ENCODE results near the gene GGCX.

GGCX gene

GRCh38 chr2:85600951-85601770 lies 39.9 kb upstream of the GGCX start:
- Histone ChIP-seq H3K4me1 (ENCODE audit: insufficient read depth, poor library complexity, severe bottlenecking) (peaks cover 20% of the 10 kb centered on the region), H3K4me3 (ENCODE audit: severe bottlenecking) (peak overlapping the region; percentile 58), H3K27me3 (ENCODE audit: insufficient read depth, poor library complexity, severe bottlenecking) (no peaks in the 10 kb centered on the region), H3K27ac (ENCODE audit: poor library complexity, severe bottlenecking) (no peak overlapping the region), H3K36me3 (ENCODE audit: low read depth) (peaks cover 24% of the 10 kb centered on the region), H3K9me3 (ENCODE audit: severe bottlenecking) (no peaks in the 10 kb centered on the region)
- DNase-seq (ENCODE audit: low spot score) (no peak), ATAC-seq (ENCODE audit: low read depth) (no peak)
- TF ChIP-seq CTCF (IDR thresholded peaks at IDR 0.05; ENCODE audit: poor library complexity, severe bottlenecking): no peak

- ATAC-seq (ENCODE audit: low read depth) (no peak), DNase-seq (ENCODE audit: low spot score) (no peak)
- no peak overlapping the region for H3K4me3 ChIP-seq (ENCODE audit: severe bottlenecking)
- H3K4me1 ChIP-seq (ENCODE audit: insufficient read depth, poor library complexity, severe bottlenecking): peaks cover 17% of the 10 kb centered on the region
- no peak for TF ChIP-seq CTCF (IDR thresholded peaks at IDR 0.05; ENCODE audit: poor library complexity, severe bottlenecking)
- no peaks in the 10 kb centered on the region for H3K27me3 ChIP-seq (ENCODE audit: insufficient read depth, poor library complexity, severe bottlenecking)
- H3K36me3 ChIP-seq (ENCODE audit: low read depth): peaks cover 24% of the 10 kb centered on the region
- no peaks in the 10 kb centered on the region for H3K9me3 ChIP-seq (ENCODE audit: severe bottlenecking)
- H3K27ac ChIP-seq (ENCODE audit: poor library complexity, severe bottlenecking): no peak overlapping the region
These were observed 38.9 kb upstream of the GGCX start for GRCh38 chr2:85600235-85600575.

GRCh38 chr2:85599468-85600234 lies 38.4 kb upstream of the GGCX start:
- H3K4me1 ChIP-seq (ENCODE audit: insufficient read depth, poor library complexity, severe bottlenecking): peaks cover 11% of the 10 kb centered on the region
- no peaks in the 10 kb centered on the region for H3K9me3 ChIP-seq (ENCODE audit: severe bottlenecking)
- ATAC-seq (ENCODE audit: low read depth) (no peak), DNase-seq (ENCODE audit: low spot score) (no peak)
- peaks cover 24% of the 10 kb centered on the region for H3K36me3 ChIP-seq (ENCODE audit: low read depth)
- no peak for TF ChIP-seq CTCF (IDR thresholded peaks at IDR 0.05; ENCODE audit: poor library complexity, severe bottlenecking)
- H3K4me3 ChIP-seq (ENCODE audit: severe bottlenecking): no peak overlapping the region
- H3K27me3 ChIP-seq (ENCODE audit: insufficient read depth, poor library complexity, severe bottlenecking): no peaks in the 10 kb centered on the region
- H3K27ac ChIP-seq (ENCODE audit: poor library complexity, severe bottlenecking): no peak overlapping the region

GRCh38 chr2:85598594-85599340 lies 37.5 kb upstream of the GGCX start:
- H3K27ac ChIP-seq (ENCODE audit: poor library complexity, severe bottlenecking): no peak overlapping the region
- H3K4me1 ChIP-seq (ENCODE audit: insufficient read depth, poor library complexity, severe bottlenecking): peaks cover 2% of the 10 kb centered on the region
- no peak for DNase-seq (ENCODE audit: low spot score)
- no peak for TF ChIP-seq CTCF (IDR thresholded peaks at IDR 0.05; ENCODE audit: poor library complexity, severe bottlenecking)
- H3K27me3 ChIP-seq (ENCODE audit: insufficient read depth, poor library complexity, severe bottlenecking): no peaks in the 10 kb centered on the region
- H3K36me3 ChIP-seq (ENCODE audit: low read depth): peaks cover 24% of the 10 kb centered on the region
- no peak for ATAC-seq (ENCODE audit: low read depth)
- no peaks in the 10 kb centered on the region for H3K9me3 ChIP-seq (ENCODE audit: severe bottlenecking)
- H3K4me3 ChIP-seq (ENCODE audit: severe bottlenecking): no peak overlapping the region

Data from RWPE2 (cell line).